Measurements from ENCODE around the gene TTC29.

TTC29 gene

GRCh38 chr4:146975527-146975926, 29.9 kb upstream of the TTC29 start:
- Histone ChIP-seq H3K4me3 (ENCODE audit: low read depth, low read length) (no peak overlapping the region), H3K27ac (ENCODE audit: extremely low read depth, low read depth, low read length) (no peak overlapping the region), H3K9me3 (ENCODE audit: control insufficient read depth, insufficient read depth, low read depth, low read length) (no peaks in the 10 kb centered on the region), H3K4me1 (ENCODE audit: control insufficient read depth, insufficient read depth, low read length) (peaks cover 6% of the 10 kb centered on the region; the same call in 1 of the 2 replicates), H3K36me3 (ENCODE audit: control insufficient read depth in 2 of 2, insufficient read depth in 1 of 2, low read length in 2 of 2) (no peaks in the 10 kb centered on the region)
- ChIA-PET CTCF (no interaction called here), POLR2A (no interaction called here)
- TF ChIP-seq KLF9 (tag by site-specific recombination; IDR thresholded peaks at IDR 0.05; ENCODE audit: low read depth) = no peak
- no peak for TF ChIP-seq ZIC2 (tag by site-specific recombination; IDR thresholded peaks at IDR 0.05)
- TF ChIP-seq ZNF48 (tag by site-specific recombination; IDR thresholded peaks at IDR 0.05) = no peak
- TF ChIP-seq ZNF645 (tag by site-specific recombination; IDR thresholded peaks at IDR 0.05) = no peak
- TF ChIP-seq, protein P1, sequence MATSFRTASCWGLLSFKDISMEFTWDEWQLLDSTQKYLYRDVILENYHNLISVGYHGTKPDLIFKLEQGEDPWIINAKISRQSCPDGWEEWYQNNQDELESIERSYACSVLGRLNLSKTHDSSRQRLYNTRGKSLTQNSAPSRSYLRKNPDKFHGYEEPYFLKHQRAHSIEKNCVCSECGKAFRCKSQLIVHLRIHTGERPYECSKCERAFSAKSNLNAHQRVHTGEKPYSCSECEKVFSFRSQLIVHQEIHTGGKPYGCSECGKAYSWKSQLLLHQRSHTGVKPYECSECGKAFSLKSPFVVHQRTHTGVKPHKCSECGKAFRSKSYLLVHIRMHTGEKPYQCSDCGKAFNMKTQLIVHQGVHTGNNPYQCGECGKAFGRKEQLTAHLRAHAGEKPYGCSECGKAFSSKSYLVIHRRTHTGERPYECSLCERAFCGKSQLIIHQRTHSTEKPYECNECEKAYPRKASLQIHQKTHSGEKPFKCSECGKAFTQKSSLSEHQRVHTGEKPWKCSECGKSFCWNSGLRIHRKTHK (tag by site-specific recombination; IDR thresholded peaks at IDR 0.05) = no peak
- TF ChIP-seq ZNF529 (tag by site-specific recombination; IDR thresholded peaks at IDR 0.05; ENCODE audit: insufficient replicate concordance) = no peak
- TF ChIP-seq MYNN (tag by site-specific recombination; IDR thresholded peaks at IDR 0.05; ENCODE audit: borderline replicate concordance) = no peak
- no peak for TF ChIP-seq ZNF423 (tag by site-specific recombination; IDR thresholded peaks at IDR 0.05)
- TF ChIP-seq ZNF596 (tag by site-specific recombination; IDR thresholded peaks at IDR 0.05) = 0 out of 2 replicates have a peak, but pooled peaks have one; percentile 24
- no peak for TF ChIP-seq ZNF558 (tag by site-specific recombination; IDR thresholded peaks at IDR 0.05)
- TF ChIP-seq ZBTB11 (tag by site-specific recombination; conservative IDR thresholded peaks at IDR 0.05; ENCODE audit: low read depth) = no peak
- TF ChIP-seq SP3 (tag by site-specific recombination; IDR thresholded peaks at IDR 0.05) = no peak
- no peak for TF ChIP-seq ZNF132 (tag by site-specific recombination; IDR thresholded peaks at IDR 0.05; ENCODE audit: borderline replicate concordance)
- TF ChIP-seq ZNF488 (tag by site-specific recombination; IDR thresholded peaks at IDR 0.05) = no peak
- TF ChIP-seq SP7 (tag by site-specific recombination; IDR thresholded peaks at IDR 0.05) = no peak
- TF ChIP-seq ZNF639 (tag by site-specific recombination; IDR thresholded peaks at IDR 0.05) = no peak
- peak; percentile 45; the same call in 1 of the 2 replicates for TF ChIP-seq OSR2 (tag by site-specific recombination; IDR thresholded peaks at IDR 0.05)
- no peak for TF ChIP-seq ZNF777 (tag by site-specific recombination; IDR thresholded peaks at IDR 0.05; ENCODE audit: borderline replicate concordance)
- TF ChIP-seq HOXC10 (CRISPR knock-in tag; IDR thresholded peaks at IDR 0.05) = no peak
- TF ChIP-seq ZNF394 (tag by site-specific recombination; IDR thresholded peaks at IDR 0.05; ENCODE audit: borderline replicate concordance) = no peak
- TF ChIP-seq ZNF169 (tag by site-specific recombination; IDR thresholded peaks at IDR 0.05) = no peak
- TF ChIP-seq, protein P2, sequence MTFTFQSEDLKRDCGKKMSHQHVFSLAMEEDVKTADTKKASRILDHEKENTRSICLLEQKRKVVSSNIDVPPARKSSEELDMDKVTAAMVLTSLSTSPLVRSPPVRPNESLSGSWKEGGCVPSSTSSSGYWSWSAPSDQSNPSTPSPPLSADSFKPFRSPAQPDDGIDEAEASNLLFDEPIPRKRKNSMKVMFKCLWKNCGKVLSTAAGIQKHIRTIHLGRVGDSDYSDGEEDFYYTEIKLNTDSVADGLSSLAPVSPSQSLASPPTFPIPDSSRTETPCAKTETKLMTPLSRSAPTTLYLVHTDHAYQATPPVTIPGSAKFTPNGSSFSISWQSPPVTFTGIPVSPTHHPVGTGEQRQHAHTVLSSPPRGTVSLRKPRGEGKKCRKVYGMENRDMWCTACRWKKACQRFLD (tag by site-specific recombination; IDR thresholded peaks at IDR 0.05) = no peak
- no peak for TF ChIP-seq ZNF677 (tag by site-specific recombination; IDR thresholded peaks at IDR 0.05)
- TF ChIP-seq, protein P3, sequence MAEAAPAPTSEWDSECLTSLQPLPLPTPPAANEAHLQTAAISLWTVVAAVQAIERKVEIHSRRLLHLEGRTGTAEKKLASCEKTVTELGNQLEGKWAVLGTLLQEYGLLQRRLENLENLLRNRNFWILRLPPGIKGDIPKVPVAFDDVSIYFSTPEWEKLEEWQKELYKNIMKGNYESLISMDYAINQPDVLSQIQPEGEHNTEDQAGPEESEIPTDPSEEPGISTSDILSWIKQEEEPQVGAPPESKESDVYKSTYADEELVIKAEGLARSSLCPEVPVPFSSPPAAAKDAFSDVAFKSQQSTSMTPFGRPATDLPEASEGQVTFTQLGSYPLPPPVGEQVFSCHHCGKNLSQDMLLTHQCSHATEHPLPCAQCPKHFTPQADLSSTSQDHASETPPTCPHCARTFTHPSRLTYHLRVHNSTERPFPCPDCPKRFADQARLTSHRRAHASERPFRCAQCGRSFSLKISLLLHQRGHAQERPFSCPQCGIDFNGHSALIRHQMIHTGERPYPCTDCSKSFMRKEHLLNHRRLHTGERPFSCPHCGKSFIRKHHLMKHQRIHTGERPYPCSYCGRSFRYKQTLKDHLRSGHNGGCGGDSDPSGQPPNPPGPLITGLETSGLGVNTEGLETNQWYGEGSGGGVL (tag by site-specific recombination; IDR thresholded peaks at IDR 0.05) = no peak
- no peak for TF ChIP-seq ZNF302 (tag by site-specific recombination; IDR thresholded peaks at IDR 0.05; ENCODE audit: low read depth)
- TF ChIP-seq PRDM6 (tag by site-specific recombination; IDR thresholded peaks at IDR 0.05) = peak; percentile 82

Measured in HEK293 (cell line).